ENCODE measurements around the gene DENND1A. TPM values are rescaled to one million over a fixed set of nuclear protein-coding genes. Genes with fewer than 3 reads are reported as not detected.
A peak's percentile ranks its signal among the peaks of the same experiment; 100 is the strongest.

The DENND1A gene
- total RNA-seq, 4 donors from 2014 or later = 19.2 to 26.9 (median 24.0) TPM

- no peaks in the 10 kb centered on the region for H3K27me3 ChIP-seq
- peaks cover 10 to 35% (median 28%) of the 10 kb centered on the region in 4 donors for H3K4me1 ChIP-seq
- no peak for TF ChIP-seq CTCF (IDR thresholded peaks at IDR 0.05)
- no peak for TF ChIP-seq POLR2AphosphoS5 (IDR thresholded peaks at IDR 0.05)
- no peak for TF ChIP-seq POLR2A (IDR thresholded peaks at IDR 0.05; ENCODE audit: low read depth)
- TF ChIP-seq EP300 (IDR thresholded peaks at IDR 0.05) = no peak
- H3K4me3 ChIP-seq = no peak overlapping the region
- intact Hi-C loops (cut with DNase I) = loop anchor here (10.0 kb wide), 1 partner anchor 200 kb away; no protein-coding TSS in a partner anchor
- no peaks in the 10 kb centered on the region for H3K9me3 ChIP-seq
- no peak for DNase-seq (ENCODE audit: extremely low spot score)
- no peaks in the 10 kb centered on the region for H3K36me3 ChIP-seq
- 88% methylated on average over 3 of the region's 3 CpGs for WGBS
- H3K27ac ChIP-seq (replicated peaks in 1 of 4) = no peak overlapping the region
These were observed 4.8 kb downstream of the DENND1A start for GRCh38 chr9:123925161-123925560.

GRCh38 chr9:123924727-123925126, 5.2 kb downstream of the DENND1A start:
- Histone ChIP-seq H3K9me3 (no peaks in the 10 kb centered on the region), H3K27ac (replicated peaks in 1 of 4) (no peak overlapping the region), H3K27me3 (no peaks in the 10 kb centered on the region), H3K4me3 (no peak overlapping the region), H3K36me3 (no peaks in the 10 kb centered on the region), H3K4me1 (peaks cover 9 to 34% (median 27%) of the 10 kb centered on the region in 4 donors)
- TF ChIP-seq EP300 (IDR thresholded peaks at IDR 0.05) (no peak), CTCF (IDR thresholded peaks at IDR 0.05) (no peak), POLR2AphosphoS5 (IDR thresholded peaks at IDR 0.05) (no peak), POLR2A (IDR thresholded peaks at IDR 0.05; ENCODE audit: low read depth) (no peak)
- 95% methylated on average over 5 of the region's 5 CpGs for WGBS
- DNase-seq (ENCODE audit: extremely low spot score) = peak; percentile 29
- intact Hi-C loops (cut with DNase I) = loop anchor here (10.0 kb wide), 1 partner anchor 200 kb away; no protein-coding TSS in a partner anchor

- TF ChIP-seq CTCF (IDR thresholded peaks at IDR 0.05) (no peak), EP300 (IDR thresholded peaks at IDR 0.05) (no peak), POLR2A (IDR thresholded peaks at IDR 0.05; ENCODE audit: low read depth) (no peak), POLR2AphosphoS5 (IDR thresholded peaks at IDR 0.05) (no peak)
- Histone ChIP-seq H3K4me1 (peaks cover 9 to 30% (median 21%) of the 10 kb centered on the region in 4 donors), H3K4me3 (no peak overlapping the region), H3K27ac (replicated peaks in 1 of 4) (no peak overlapping the region), H3K9me3 (no peaks in the 10 kb centered on the region), H3K27me3 (no peaks in the 10 kb centered on the region), H3K36me3 (no peaks in the 10 kb centered on the region)
- intact Hi-C loops (cut with DNase I) = loop anchor here (10.0 kb wide), 1 partner anchor 199 kb away; no protein-coding TSS in a partner anchor
- DNase-seq (ENCODE audit: extremely low spot score) = peak; percentile 2
- 97% methylated on average over 3 of the region's 3 CpGs for WGBS
These were observed 6.0 kb downstream of the DENND1A start for GRCh38 chr9:123923884-123924283.

GRCh38 chr9:123923377-123923776, 6.5 kb downstream of the DENND1A start:
- TF ChIP-seq EP300 (IDR thresholded peaks at IDR 0.05) (no peak), POLR2AphosphoS5 (IDR thresholded peaks at IDR 0.05) (no peak), POLR2A (IDR thresholded peaks at IDR 0.05; ENCODE audit: low read depth) (no peak), CTCF (IDR thresholded peaks at IDR 0.05) (no peak)
- WGBS = 87% methylated on average over 4 of the region's 4 CpGs
- Histone ChIP-seq H3K4me3 (no peak overlapping the region), H3K36me3 (no peaks in the 10 kb centered on the region), H3K27me3 (no peaks in the 10 kb centered on the region), H3K4me1 (peaks cover 6 to 24% (median 16%) of the 10 kb centered on the region in 4 donors), H3K27ac (replicated peaks in 1 of 4) (no peak overlapping the region), H3K9me3 (no peaks in the 10 kb centered on the region)
- intact Hi-C loops (cut with DNase I) = loop anchor here (10.0 kb wide), 1 partner anchor 199 kb away; no protein-coding TSS in a partner anchor
- DNase-seq (ENCODE audit: extremely low spot score) = peak; percentile 26

- Histone ChIP-seq H3K9me3 (no peaks in the 10 kb centered on the region), H3K36me3 (no peaks in the 10 kb centered on the region), H3K4me3 (no peak overlapping the region), H3K4me1 (peaks cover 3 to 20% (median 12%) of the 10 kb centered on the region in 4 donors), H3K27ac (replicated peaks in 1 of 4) (no peak overlapping the region), H3K27me3 (no peaks in the 10 kb centered on the region)
- no peak for DNase-seq (ENCODE audit: extremely low spot score)
- intact Hi-C loops (cut with DNase I) = loop anchor here (10.0 kb wide), 1 partner anchor 198 kb away; no protein-coding TSS in a partner anchor
- TF ChIP-seq POLR2A (IDR thresholded peaks at IDR 0.05; ENCODE audit: low read depth) (no peak), POLR2AphosphoS5 (IDR thresholded peaks at IDR 0.05) (no peak), EP300 (IDR thresholded peaks at IDR 0.05) (no peak), CTCF (IDR thresholded peaks at IDR 0.05) (no peak)
- WGBS = 77% methylated on average over 4 of the region's 4 CpGs
These were observed 7.0 kb downstream of the DENND1A start for GRCh38 chr9:123922911-123923310.
